Right ventricle myocardium superior (tissue), 1 donor: Measurements from ENCODE around the gene ANKS6. TPM values are rescaled to one million over a fixed set of nuclear protein-coding genes. Genes with fewer than 3 reads are reported as not detected.

Experiments
- ATAC-seq: fragments of 200-7000 bp; cut with Tn5 transposase; one replicate; pipeline ENCODE4 v1.9.1; 2020; ENCODE audit warnings: mild to moderate bottlenecking; ENCODE audit not compliant: poor library complexity
- DNase-seq: peaks from one replicate; pipeline ENCODE4 v3.0.0-alpha.2; 2020
- intact Hi-C: fragments of 100-400 bp; cut with DNase I; formaldehyde crosslinking; loops from one replicate; pipeline ENCODE4 v1.11.2; 2022
- total RNA-seq: library from RNA; stranded (reverse); fragmentation: NEBNext Ultra II Directional; extraction: Animal tissue kit (Norgen Biotek cat#: 25700); gene quantifications from one replicate; pipeline ENCODE4 v1.2.1, GENCODE V29; 2021
- donor health status: DM: no; HTN: yes; CAD: no; lungs with severe emphysema.

ANKS6 gene
- total RNA-seq, 1 donor from 2014 or later: 3.0 TPM

- no peak for ATAC-seq
- no peak for DNase-seq
- intact Hi-C loops: no loop called here
These were observed 25.5 kb upstream of the ANKS6 start for GRCh38 chr9:98821831-98822230.

- ATAC-seq (no peak), DNase-seq (no peak)
- intact Hi-C loops: no loop called here
These were observed 22.9 kb upstream of the ANKS6 start for GRCh38 chr9:98819231-98819630.

- intact Hi-C loops: no loop called here
- DNase-seq (no peak), ATAC-seq (no peak)
These were observed 22.4 kb upstream of the ANKS6 start for GRCh38 chr9:98818764-98819163.

GRCh38 chr9:98815391-98815951 lies 19.1 kb upstream of the ANKS6 start:
- DNase-seq (no peak), ATAC-seq (no peak)
- intact Hi-C loops: no loop called here

GRCh38 chr9:98811051-98811650 lies 14.8 kb upstream of the ANKS6 start:
- ATAC-seq (no peak), DNase-seq (no peak)
- intact Hi-C loops: no loop called here

GRCh38 chr9:98810102-98810842 lies 13.9 kb upstream of the ANKS6 start:
- intact Hi-C loops: no loop called here
- DNase-seq: no peak
- ATAC-seq: no peak

GRCh38 chr9:98809311-98810101 lies 13.2 kb upstream of the ANKS6 start:
- DNase-seq (no peak), ATAC-seq (no peak)
- intact Hi-C loops: no loop called here

GRCh38 chr9:98808875-98809274 lies 12.5 kb upstream of the ANKS6 start:
- DNase-seq (no peak), ATAC-seq (no peak)
- intact Hi-C loops: no loop called here

GRCh38 chr9:98808411-98808815 lies 12.1 kb upstream of the ANKS6 start:
- DNase-seq: no peak
- intact Hi-C loops: no loop called here
- peak; percentile 23 for ATAC-seq

- peak; percentile 9 for ATAC-seq
- no peak for DNase-seq
- intact Hi-C loops: no loop called here
These were observed 11.4 kb upstream of the ANKS6 start for GRCh38 chr9:98807814-98808195.

GRCh38 chr9:98807070-98807813 lies 10.9 kb upstream of the ANKS6 start, which contains the start of gene GALNT12:
TSS of gene GALNT12 (plus strand) at chr9:98807670. CDS start at chr9:98807699, 29 bp downstream.
- ATAC-seq (peak; percentile 76), DNase-seq (peak; percentile 51)
- intact Hi-C loops: no loop called here

- no peak for DNase-seq
- intact Hi-C loops: no loop called here
- no peak for ATAC-seq
These were observed 10.2 kb upstream of the ANKS6 start for GRCh38 chr9:98806394-98807035.

- DNase-seq (no peak), ATAC-seq (no peak)
- intact Hi-C loops: no loop called here
These were observed 9.3 kb upstream of the ANKS6 start for GRCh38 chr9:98805506-98806272.

GRCh38 chr9:98804083-98804482 lies 7.7 kb upstream of the ANKS6 start:
- ATAC-seq (no peak), DNase-seq (no peak)
- intact Hi-C loops: no loop called here

GRCh38 chr9:98801969-98802371 lies 5.6 kb upstream of the ANKS6 start:
- DNase-seq (no peak), ATAC-seq (no peak)
- intact Hi-C loops: no loop called here

GRCh38 chr9:98801561-98801960 lies 5.2 kb upstream of the ANKS6 start:
- intact Hi-C loops: no loop called here
- DNase-seq (no peak), ATAC-seq (no peak)

- intact Hi-C loops: no loop called here
- DNase-seq: no peak
- ATAC-seq: no peak
These were observed 1.9 kb upstream of the ANKS6 start for GRCh38 chr9:98798254-98798653.

- DNase-seq (no peak), ATAC-seq (no peak)
- intact Hi-C loops: no loop called here
These were observed 1.1 kb upstream of the ANKS6 start for GRCh38 chr9:98797491-98797890.
